ENCODE data around the gene CTXN1.

GRCh38 chr19:7926727-7927604 is 1.0 kb upstream of the CTXN1 start:
- TF ChIP-seq CTCF (IDR thresholded peaks at IDR 0.05) (no peak), POLR2A (IDR thresholded peaks at IDR 0.05) (no peak), POLR2AphosphoS5 (IDR thresholded peaks at IDR 0.05) (no peak)

All from stomach (tissue), 4 donors.